Activated CD8-positive, alpha-beta memory T cell treated with anti-CD3 and anti-CD28 coated beads for 1 hour (primary cell): ENCODE data around the gene AKT1S1.
"Not testable (repeated sequence)": the region's sequence is repeated elsewhere in the genome, so short reads cannot be mapped to it uniquely, and the experiment has no call there.

ENCODE experiments used
- DNase-seq, 2 donors: peaks; one replicate each; pipeline ENCODE4 v3.0.0-alpha.2; 2020; ENCODE audit warnings: low read depth in 1 of 2; ENCODE audit errors: extremely low read depth in 1 of 2

The AKT1S1 gene

GRCh38 chr19:49840736-49841249 lies 36.4 kb downstream of the AKT1S1 start:
- no peak for DNase-seq

GRCh38 chr19:49840321-49840720 lies 36.8 kb downstream of the AKT1S1 start:
- no peak for DNase-seq

GRCh38 chr19:49839713-49840112 lies 37.4 kb downstream of the AKT1S1 start:
- DNase-seq, result no peak

GRCh38 chr19:49838885-49839588 lies 38.1 kb downstream of the AKT1S1 start:
- no peak for DNase-seq

GRCh38 chr19:49837425-49837824 lies 39.7 kb downstream of the AKT1S1 start:
- DNase-seq, result no peak

- DNase-seq, result no peak
These were observed 40.2 kb downstream of the AKT1S1 start for GRCh38 chr19:49837009-49837310.

- no peak for DNase-seq
These were observed 40.8 kb downstream of the AKT1S1 start for GRCh38 chr19:49836176-49837008.

- DNase-seq, result no peak
These were observed 41.6 kb downstream of the AKT1S1 start for GRCh38 chr19:49835562-49835961.

- DNase-seq, result no peak
These were observed 43.6 kb downstream of the AKT1S1 start for GRCh38 chr19:49833599-49833998.

GRCh38 chr19:49832556-49832955 lies 44.6 kb downstream of the AKT1S1 start:
- DNase-seq, result no peak

- no peak for DNase-seq
These were observed 45.6 kb downstream of the AKT1S1 start for GRCh38 chr19:49831592-49831991.

GRCh38 chr19:49830766-49831165 lies 46.4 kb downstream of the AKT1S1 start:
- no peak for DNase-seq

GRCh38 chr19:49829721-49830120 lies 47.4 kb downstream of the AKT1S1 start:
- DNase-seq, result no peak

- DNase-seq, result no peak
These were observed 48.0 kb downstream of the AKT1S1 start for GRCh38 chr19:49829200-49829599.

- no peak for DNase-seq
These were observed 50.1 kb downstream of the AKT1S1 start for GRCh38 chr19:49827034-49827433.

- no peak for DNase-seq
These were observed 52.5 kb downstream of the AKT1S1 start for GRCh38 chr19:49824662-49825061.

GRCh38 chr19:49823472-49823871 lies 53.7 kb downstream of the AKT1S1 start:
- no peak for DNase-seq

GRCh38 chr19:49820125-49820524 lies 57.0 kb downstream of the AKT1S1 start:
- DNase-seq, result no peak

GRCh38 chr19:49819452-49820115 lies 57.6 kb downstream of the AKT1S1 start:
- not testable (repeated sequence) for DNase-seq
